NCI-H2227 (cell line): ENCODE data around the gene AAMP.
A peak's percentile ranks its signal among the peaks of the same experiment; 100 is the strongest.

Experiments
- DNase-seq: peaks from one replicate; lab custom pipeline; 2025; ENCODE audit not compliant: unreplicated experiment; lab: John Stamatoyannopoulos, UW

AAMP gene

GRCh38 chr2:218260166-218260565 lies 9.8 kb downstream of the AAMP start:
- no peak for DNase-seq

DNA sequence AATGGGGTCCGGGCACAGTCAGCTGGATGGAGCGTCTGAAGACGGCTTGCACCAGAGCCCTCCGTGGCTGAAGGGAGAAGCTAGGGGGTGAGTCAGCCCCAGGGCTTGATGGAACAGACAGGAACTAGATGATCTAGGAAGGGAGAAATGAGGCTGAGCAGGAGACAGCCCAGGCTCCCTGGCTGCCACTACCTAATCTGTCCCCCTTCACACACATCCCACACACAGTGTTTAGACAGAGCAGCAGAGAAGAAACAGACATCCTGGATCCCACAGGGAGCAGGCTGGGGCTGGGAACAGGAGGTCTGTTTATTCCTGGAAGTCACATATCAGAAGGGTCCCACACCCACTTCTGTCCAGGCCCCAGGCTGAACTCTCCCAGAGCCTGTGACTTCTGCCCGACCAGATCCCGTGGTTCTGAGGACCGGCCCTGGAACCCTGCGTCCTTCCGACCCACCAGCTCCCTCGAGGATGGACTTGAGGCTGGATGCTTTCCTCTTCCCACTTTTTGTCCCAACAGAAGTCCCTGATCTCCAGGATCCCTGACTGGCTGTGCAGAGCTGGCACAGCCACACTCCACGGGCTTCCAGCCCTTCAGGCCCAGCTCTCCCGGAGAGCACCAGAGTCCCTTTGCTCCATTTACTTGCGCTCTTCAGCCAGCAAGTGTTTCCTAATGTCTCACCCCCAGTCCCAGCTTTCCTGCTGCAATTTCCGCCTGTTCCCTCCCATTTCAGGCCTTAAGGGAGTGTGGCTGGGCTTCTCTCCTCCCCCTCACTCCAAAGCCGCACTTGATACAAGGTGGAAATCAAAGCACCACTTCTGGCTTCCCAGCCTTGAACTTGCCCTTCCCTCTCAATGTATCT lies 10.6 kb downstream of the AAMP start:
- peak; percentile 31 for DNase-seq

DNA sequence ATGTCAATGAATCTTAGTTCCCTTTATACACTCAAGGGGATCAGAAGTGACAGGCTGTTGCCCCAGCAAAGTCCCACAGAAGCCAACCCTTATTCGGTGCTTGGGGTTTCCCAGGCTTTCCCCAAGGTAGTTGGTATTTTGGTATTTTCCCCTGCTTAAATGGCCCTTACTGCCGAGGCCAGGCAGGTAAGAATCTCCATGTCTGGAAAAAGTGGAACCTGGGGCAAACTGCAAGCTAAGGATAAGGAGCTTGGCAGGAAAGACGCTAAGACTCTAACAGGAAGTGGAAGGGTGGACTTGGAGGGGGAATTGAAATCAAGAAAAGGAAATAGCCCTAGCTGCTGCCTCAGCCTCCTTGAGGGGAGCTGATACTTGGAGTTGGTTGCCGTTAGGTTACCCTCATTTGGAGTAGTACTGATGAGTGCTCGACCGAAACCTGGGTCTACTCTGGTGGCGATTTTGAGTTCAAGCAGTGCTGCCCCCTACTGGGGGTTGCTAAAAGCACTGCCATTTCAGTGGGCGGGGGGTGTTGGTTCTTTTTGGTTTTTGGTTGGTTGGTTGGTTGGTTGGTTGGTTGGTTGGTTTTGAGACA lies 12.5 kb downstream of the AAMP start:
- DNase-seq, result no peak

DNA sequence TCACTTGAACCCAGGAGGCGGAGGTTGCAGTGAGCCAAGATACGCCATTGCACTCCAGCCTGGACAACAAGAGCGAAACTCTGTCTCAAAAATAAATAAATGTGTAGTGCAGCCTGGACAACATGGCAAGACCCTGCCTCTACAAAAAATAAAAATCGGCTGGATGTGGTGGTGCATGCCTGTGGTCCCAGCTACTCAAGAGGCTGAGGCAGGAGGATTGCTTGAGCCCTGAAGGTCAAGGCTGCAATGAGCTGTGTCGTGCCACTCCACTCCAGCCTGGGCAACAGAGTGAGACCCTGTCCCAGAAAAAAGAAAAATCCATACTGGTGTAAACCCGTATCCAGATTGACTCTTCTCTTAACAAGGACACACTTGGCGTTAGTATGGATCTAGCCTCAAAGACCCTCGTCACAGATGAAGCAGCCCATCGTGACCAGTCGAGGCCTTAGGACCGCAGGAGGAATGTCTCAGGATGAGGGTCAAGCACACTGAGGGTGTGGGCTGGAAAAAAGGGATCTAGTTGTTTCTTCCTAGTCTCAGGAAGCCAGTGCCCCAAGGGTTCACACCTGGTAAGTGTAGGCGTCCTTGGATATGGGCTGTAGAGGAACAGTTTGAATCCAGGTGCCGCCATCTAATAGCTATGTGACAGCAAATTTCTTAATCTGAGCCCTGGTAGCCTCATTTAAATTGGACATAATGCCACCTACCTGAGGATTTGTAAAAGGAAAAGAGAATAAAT lies 13.2 kb downstream of the AAMP start:
- DNase-seq, result no peak

- no peak for DNase-seq
These were observed 14.5 kb downstream of the AAMP start for GRCh38 chr2:218255446-218255845.

DNA sequence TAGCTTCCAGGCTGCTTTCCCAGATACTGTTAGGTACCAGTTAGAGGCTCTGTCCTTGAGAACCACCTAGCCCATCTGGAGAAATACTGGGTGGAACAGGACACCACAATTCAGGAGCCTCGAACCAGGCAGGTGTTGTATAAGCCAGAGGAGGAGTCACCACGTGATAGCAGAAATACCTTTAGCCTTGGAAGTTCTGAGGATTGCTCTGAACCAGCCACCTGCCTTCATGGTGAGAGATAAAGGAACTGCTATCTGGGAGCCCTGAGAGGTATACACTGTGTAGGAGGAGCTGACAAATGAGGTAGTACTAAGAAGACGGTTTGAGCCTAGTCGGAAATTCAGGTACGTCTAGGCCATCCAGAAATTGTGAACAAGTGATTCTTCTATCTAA lies 16.7 kb downstream of the AAMP start:
- no peak for DNase-seq

DNA sequence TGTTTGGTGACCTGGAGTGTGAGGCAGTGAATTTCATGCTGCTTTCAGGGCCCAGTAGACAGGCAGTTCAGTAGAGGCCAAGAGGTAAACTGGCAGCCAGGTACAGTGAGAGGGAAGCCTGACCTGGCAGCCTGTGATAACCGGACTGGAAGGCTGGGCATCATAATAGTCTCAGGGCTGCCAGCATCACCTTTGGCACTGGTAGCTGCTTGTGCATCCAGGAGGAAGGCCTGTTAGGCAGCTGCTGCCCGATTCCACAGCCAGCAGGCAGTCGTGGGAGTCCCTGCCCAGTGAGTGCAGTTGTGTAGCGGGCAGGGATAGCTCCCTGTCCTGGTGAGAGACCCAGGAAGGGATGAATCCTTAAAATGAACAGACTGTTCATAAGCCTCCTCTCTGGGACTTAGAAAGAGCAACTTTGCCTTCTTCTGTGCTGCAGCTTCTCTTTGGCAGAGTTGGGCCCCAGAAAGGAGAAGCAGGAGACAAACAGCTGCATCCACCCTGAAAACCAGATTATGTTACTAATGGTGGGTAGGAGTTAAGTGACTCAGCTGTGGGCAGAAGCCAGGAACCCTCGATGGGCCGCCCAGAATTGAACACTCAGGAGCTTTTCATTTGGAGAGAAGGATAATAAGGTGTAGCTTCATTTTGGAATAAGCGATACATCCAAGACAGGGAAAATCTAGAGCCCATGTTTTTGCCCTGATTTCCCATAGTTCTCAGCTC lies 17.3 kb downstream of the AAMP start:
- no peak for DNase-seq

DNA sequence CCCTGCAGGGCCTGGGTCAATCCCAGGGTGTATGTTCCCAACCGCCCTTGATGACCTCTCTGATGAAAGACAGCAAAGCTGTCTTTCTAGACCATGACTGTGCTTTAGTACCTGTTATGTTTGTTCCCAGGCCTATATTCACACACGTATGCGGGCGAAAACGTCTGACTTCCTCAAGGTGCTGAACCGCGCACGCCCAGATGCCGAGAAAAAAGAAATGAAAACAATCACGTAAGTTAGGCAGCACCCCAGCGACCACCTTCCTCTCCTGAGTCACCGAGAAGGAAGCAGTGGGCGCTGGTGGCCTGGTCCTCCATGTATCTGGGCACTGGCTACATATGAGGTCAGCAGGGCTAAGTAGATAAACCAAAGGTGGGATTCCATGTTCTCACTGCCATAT lies 20.2 kb downstream of the AAMP start:
- no peak for DNase-seq

DNA sequence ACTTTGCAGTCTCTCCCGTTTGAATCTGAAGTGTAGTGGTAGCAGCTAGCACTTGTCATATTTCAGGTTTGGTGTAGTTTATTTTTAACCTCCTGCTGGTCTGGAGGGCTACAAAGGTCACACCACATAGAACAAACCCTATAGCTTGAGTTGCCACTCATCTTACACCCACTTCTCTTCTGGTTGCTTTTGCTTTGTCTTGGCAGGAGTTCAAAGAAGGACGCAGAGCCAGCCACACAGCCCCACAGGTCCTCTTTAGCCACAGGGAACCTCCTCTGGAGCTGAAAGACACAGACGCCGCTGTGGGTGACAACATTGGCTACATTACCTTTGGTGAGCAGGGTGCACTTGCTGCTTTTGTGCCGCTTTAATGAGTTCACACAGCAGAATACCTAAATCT lies 24.7 kb downstream of the AAMP start:
- DNase-seq, result no peak

DNA sequence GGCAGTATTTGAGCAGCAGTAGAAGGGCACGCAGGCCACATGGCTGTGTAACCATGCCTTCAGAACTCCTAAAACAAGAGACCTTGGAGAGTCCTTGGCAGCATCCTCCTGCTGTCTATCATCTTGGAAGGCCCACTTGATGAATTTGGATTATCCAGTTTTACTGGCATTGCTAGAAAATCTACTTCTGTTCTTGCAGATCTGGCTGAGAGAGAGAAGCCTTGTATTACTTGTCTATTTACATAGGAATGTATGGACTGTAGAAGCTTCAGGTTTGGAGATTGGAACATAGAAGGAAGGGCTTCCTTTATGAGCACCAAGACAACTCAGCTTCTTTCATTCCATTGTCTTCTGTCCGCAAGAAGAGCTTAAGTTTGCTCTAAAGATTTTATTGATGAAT lies 25.3 kb downstream of the AAMP start:
- no peak for DNase-seq

GRCh38 chr2:218244204-218244603 lies 25.7 kb downstream of the AAMP start:
- no peak for DNase-seq

GRCh38 chr2:218238887-218239286 lies 31.1 kb downstream of the AAMP start:
- DNase-seq, result no peak

GRCh38 chr2:218236829-218237228 lies 33.1 kb downstream of the AAMP start:
- DNase-seq, result no peak

- no peak for DNase-seq
These were observed 34.9 kb downstream of the AAMP start for GRCh38 chr2:218235017-218235416.

GRCh38 chr2:218234521-218234920 lies 35.4 kb downstream of the AAMP start:
- no peak for DNase-seq

- no peak for DNase-seq
These were observed 36.4 kb downstream of the AAMP start for GRCh38 chr2:218233543-218233942.

DNA sequence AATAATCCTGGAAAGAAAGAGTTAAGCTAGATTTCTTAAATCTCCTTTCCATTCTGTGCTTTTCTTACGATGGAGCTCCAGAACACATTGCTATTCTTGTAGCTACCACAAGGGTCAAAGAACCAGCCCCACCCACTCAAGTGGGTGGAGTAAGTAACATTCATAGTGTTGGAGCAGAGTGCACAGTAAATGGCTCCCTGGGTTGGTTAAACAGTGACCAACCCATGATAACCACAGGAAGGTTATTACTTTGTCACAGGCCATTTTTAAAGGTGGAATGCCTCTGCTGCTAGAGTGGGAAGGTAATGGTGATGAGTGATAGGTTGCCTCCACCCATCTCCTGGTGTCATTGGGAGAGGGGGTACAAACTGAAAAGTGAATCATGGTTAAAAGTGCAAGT lies 39.1 kb downstream of the AAMP start:
- DNase-seq, result peak; percentile 16

DNA sequence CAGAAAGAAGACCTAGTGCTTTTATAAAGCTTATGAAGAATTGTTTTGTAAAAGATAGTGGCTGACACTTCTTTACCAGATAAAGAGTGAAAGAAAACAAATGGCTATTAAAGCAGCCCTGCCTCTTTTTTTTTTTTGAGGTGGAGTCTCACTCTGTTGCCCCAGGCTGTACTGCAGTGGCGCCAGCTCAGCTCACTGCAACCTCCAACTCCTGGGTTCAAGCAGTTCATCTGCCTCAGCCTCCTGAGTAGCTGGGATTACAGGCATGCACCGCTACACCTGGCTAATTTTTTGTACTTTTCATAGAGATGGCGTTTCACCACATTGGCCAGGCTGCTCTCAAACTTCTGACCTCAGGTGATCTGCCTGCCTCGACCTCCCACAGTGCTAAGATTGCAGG lies 40.1 kb downstream of the AAMP start:
- DNase-seq, result no peak

DNA sequence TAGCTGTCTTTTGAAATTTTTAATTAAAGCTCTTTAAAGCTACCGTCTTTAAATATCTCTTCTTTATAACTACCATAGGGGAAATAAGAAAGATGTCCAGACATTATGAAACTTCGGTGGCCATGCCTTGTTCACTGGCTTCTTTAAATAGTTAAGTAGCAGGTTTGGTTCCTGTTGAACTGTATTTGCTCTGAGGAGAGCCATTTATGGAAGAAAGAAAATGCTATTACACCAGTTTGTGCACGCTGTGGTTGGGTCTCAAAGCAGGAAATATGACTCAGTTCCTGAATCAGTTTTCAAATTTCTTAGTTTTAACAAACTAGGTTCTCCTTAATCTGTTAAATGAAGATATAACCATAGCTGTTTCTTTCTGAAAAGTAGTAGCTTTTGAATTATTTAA lies 40.7 kb downstream of the AAMP start:
- no peak for DNase-seq

GRCh38 chr2:218228366-218229090 lies 41.4 kb downstream of the AAMP start:
- no peak for DNase-seq

DNA sequence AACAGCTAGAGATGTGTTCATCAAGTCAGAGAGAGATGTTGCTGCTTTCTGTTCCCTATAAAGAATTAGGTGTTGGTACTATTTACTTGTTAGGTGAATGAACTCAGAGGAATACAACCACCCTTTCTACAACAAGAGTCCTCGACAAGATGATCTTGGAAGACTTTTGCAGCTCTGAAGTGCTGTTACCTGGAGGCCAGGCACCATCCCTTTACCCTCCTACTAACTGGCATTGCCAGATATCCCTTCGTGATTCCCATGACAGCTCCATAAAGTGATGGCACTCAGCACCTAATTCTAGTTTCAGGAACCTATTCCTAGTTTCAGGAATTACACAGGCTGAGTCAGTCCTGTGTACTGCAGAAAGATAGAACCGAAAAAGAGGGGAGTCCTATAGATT lies 43.0 kb downstream of the AAMP start:
- DNase-seq, result no peak
